HG03064 (cell line): ENCODE data around the gene GRN.
"Not testable (repeated sequence)": the region's sequence is repeated elsewhere in the genome, so short reads cannot be mapped to it uniquely, and the experiment has no call there.

ENCODE experiments used
- ATAC-seq: cut with Tn5 transposase; IDR thresholded peaks from one replicate; pipeline ENCODE4 v1.9.1; 2021; ENCODE audit warnings: low read depth; ENCODE audit not compliant: unreplicated experiment

GRN gene

GRCh38 chr17:44379887-44380286 lies 34.8 kb downstream of the GRN start:
- ATAC-seq: no peak

- ATAC-seq: no peak
Measured at GRCh38 chr17:44380767-44381166, 35.7 kb downstream of the GRN start.

- ATAC-seq: no peak
Measured at GRCh38 chr17:44381810-44382305, 36.8 kb downstream of the GRN start.

- no peak for ATAC-seq
Measured at GRCh38 chr17:44382917-44383316, 37.8 kb downstream of the GRN start.

GRCh38 chr17:44383363-44383762 lies 38.3 kb downstream of the GRN start:
- no peak for ATAC-seq

GRCh38 chr17:44383861-44384260 lies 38.8 kb downstream of the GRN start:
- no peak for ATAC-seq

GRCh38 chr17:44384281-44384822 lies 39.2 kb downstream of the GRN start:
- no peak for ATAC-seq

GRCh38 chr17:44384823-44385286 lies 39.8 kb downstream of the GRN start:
- no peak for ATAC-seq

- ATAC-seq: no peak
Measured at GRCh38 chr17:44385287-44386181, 40.4 kb downstream of the GRN start.

GRCh38 chr17:44386182-44386525 lies 41.1 kb downstream of the GRN start:
- ATAC-seq: no peak

GRCh38 chr17:44387804-44388203 lies 42.7 kb downstream of the GRN start:
- no peak for ATAC-seq

- ATAC-seq: no peak
Measured at GRCh38 chr17:44389281-44389680, 44.2 kb downstream of the GRN start, which contains the start of gene ITGA2B. Gene ITGA2B, minus strand, starts transcription at chr17:44389649. Its CDS starts 176 bp downstream, at chr17:44389473.

- ATAC-seq: no peak
Measured at GRCh38 chr17:44389723-44390202, 44.7 kb downstream of the GRN start.

- ATAC-seq: no peak
Measured at GRCh38 chr17:44390250-44390870, 45.3 kb downstream of the GRN start.

- not testable (repeated sequence) for ATAC-seq
Measured at GRCh38 chr17:44394112-44394511, 49.0 kb downstream of the GRN start.

- no peak for ATAC-seq
Measured at GRCh38 chr17:44394833-44395232, 49.7 kb downstream of the GRN start.

GRCh38 chr17:44396946-44397345 lies 51.8 kb downstream of the GRN start:
- no peak for ATAC-seq

- ATAC-seq: no peak
Measured at GRCh38 chr17:44397479-44398440, 52.7 kb downstream of the GRN start.

GRCh38 chr17:44398692-44399691 lies 53.9 kb downstream of the GRN start:
- no peak for ATAC-seq
